Caco-2 (cell line): ENCODE measurements around the gene SPOCK1. TPM values are rescaled to one million over a fixed set of nuclear protein-coding genes. Genes with fewer than 3 reads are reported as not detected.

Source experiments
- BruUV-seq: library from RNA; stranded (reverse); fragments of 400-500 nt; replicated peaks from 2 replicates; lab custom pipeline; 2021; lab: Mats Ljungman, UMichigan
- CTCF ChIA-PET: fragments of 300-600 bp; sonication (Branson Sonifier 250); formaldehyde crosslinking; loops from one replicate; lab custom pipeline; 2022; ENCODE audit warnings: antibody characterized with exemption; lab: Charles Lee
- POLR2A ChIA-PET: fragments of 300-600 bp; sonication (Branson Sonifier 250); formaldehyde crosslinking; loops from one replicate; lab custom pipeline; 2022; ENCODE audit warnings: antibody characterized with exemption; lab: Charles Lee
- DNase-seq, 2 experiments: peaks; one replicate each; pipeline versions ENCODE4 v3.0.0 to v3.0.0-alpha.2; 2020 to 2022
- H3K27me3 ChIP-seq: replicated peaks from 2 replicates; pipeline ENCODE4 v1.6.0; 2011; ENCODE audit warnings: low read length; ENCODE audit not compliant: control insufficient read depth, insufficient read depth
- H3K36me3 ChIP-seq: 2 replicates; pipeline ENCODE4 v1.5.1; 2011; ENCODE audit warnings: low read length; ENCODE audit not compliant: control insufficient read depth, insufficient read depth
- H3K4me1 ChIP-seq: fragments of 250-450 bp; sonication (Bioruptor Pico); 2 replicates; pipeline ENCODE4 v1.5.1; 2020; ENCODE audit warnings: mild to moderate bottlenecking
- H3K4me3 ChIP-seq: 2 replicates; pipeline ENCODE4 v1.5.1; 2011; ENCODE audit warnings: low read depth, mild to moderate bottlenecking, control low read depth, low read length
- H3K9me3 ChIP-seq: fragments of 250-450 bp; sonication (Bioruptor Pico); 2 replicates; pipeline ENCODE4 v1.5.1; 2020; ENCODE audit warnings: mild to moderate bottlenecking, moderate library complexity
- H3K27ac Mint-ChIP-seq: one replicate; pipeline ENCODE4 v1.8.0; 2022; ENCODE audit warnings: mixed read lengths; ENCODE audit not compliant: unreplicated experiment
- H3K27me3 Mint-ChIP-seq: one replicate; pipeline ENCODE4 v1.8.0; 2022; ENCODE audit warnings: mixed read lengths; ENCODE audit not compliant: insufficient read depth, unreplicated experiment
- H3K36me3 Mint-ChIP-seq: one replicate; pipeline ENCODE4 v1.8.0; 2022; ENCODE audit warnings: mild to moderate bottlenecking, mixed read lengths; ENCODE audit not compliant: insufficient read depth, unreplicated experiment
- H3K4me1 Mint-ChIP-seq: one replicate; pipeline ENCODE4 v1.8.0; 2022; ENCODE audit warnings: low read depth, mixed read lengths; ENCODE audit not compliant: unreplicated experiment
- H3K4me3 Mint-ChIP-seq: one replicate; pipeline ENCODE4 v1.8.0; 2022; ENCODE audit warnings: mild to moderate bottlenecking, moderate library complexity, mixed read lengths; ENCODE audit not compliant: unreplicated experiment
- H3K9me3 Mint-ChIP-seq: one replicate; pipeline ENCODE4 v1.8.0; 2022; ENCODE audit warnings: mixed read lengths; ENCODE audit not compliant: unreplicated experiment
- CTCF ChIP-seq, 2 experiments: fragments of 200-600 bp in 1 of 2; IDR thresholded peaks; 1 replicate in 1 of 2; 2 replicates in 1 of 2; pipeline versions ENCODE4 v1.5.1 to v1.8.0; 2011 to 2022; ENCODE audit warnings: antibody characterized with exemption in 1 of 2, control low read depth in 1 of 2, inconsistent platforms in 1 of 2, low read depth in 1 of 2, low read length in 1 of 2, mild to moderate bottlenecking in 1 of 2, moderate library complexity in 1 of 2; ENCODE audit not compliant: insufficient read depth in 1 of 2, severe bottlenecking in 1 of 2, unreplicated experiment in 1 of 2
- intact Hi-C: fragments of 100-400 bp; cut with micrococcal nuclease; formaldehyde crosslinking; loops from one replicate; pipeline ENCODE4 v1.10.0; 2022; ENCODE audit not compliant: unreplicated experiment
- total RNA-seq: library from RNA; stranded (reverse); gene quantifications from 2 replicates; pipeline ENCODE4 v1.2.3, GENCODE V29; 2022

Gene SPOCK1
- total RNA-seq, 1 experiment from 2014 or later: not detected

DNA sequence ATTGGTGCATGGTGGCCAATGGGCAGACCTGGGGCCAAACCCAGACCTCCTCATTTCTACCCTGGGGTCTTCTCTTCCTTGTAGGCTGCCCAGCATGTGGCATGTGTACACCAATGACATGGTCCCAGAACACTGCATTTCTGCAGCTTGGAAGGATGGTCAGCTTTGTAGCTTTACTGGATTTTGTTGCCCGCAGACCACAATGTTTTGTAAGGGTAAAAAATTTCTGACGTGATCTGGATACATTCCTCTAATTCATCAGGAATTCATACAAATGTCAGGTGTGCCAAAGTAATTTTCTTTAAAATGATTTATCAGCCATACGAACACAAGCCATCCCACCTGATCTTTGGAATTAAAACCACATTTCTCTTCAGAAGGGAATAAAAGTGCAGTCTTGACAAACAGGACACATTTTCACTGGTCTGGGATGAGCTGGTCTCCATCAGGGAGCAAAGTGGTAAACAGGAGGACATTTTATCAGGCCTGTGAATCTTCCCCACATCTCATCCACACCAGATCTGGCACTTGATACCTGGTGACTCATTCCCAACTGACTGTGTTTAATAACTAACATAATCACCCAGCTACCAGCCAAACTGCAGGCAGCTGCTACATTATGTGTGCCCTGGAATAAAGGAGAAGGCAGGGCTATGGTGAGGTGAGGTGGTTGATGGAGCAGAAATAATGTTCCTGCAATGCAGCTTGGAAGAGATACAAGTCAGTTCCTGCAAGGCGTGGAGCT, 103.9 kb downstream of the SPOCK1 start:
- no peak for TF ChIP-seq CTCF (IDR thresholded peaks at IDR 0.05; ENCODE audit: insufficient read depth in 1 of 2, low read depth in 1 of 2, low read length in 1 of 2, severe bottlenecking in 1 of 2, unreplicated experiment in 1 of 2)

GRCh38 chr5:137394380-137394779, 104.7 kb downstream of the SPOCK1 start:
- no peaks in the 10 kb centered on the region for H3K9me3 Mint-ChIP-seq
- Histone ChIP-seq H3K36me3 (no peaks in the 10 kb centered on the region), H3K4me3 (no peak overlapping the region), H3K4me1 (no peaks in the 10 kb centered on the region), H3K27me3 (no peaks in the 10 kb centered on the region), H3K9me3 (no peaks in the 10 kb centered on the region)
- no peak for TF ChIP-seq CTCF (IDR thresholded peaks at IDR 0.05; ENCODE audit: insufficient read depth in 1 of 2, low read depth in 1 of 2, low read length in 1 of 2, severe bottlenecking in 1 of 2, unreplicated experiment in 1 of 2)
- ChIA-PET CTCF (no interaction called here), POLR2A (no interaction called here)
- no peak overlapping the region for H3K27ac Mint-ChIP-seq
- no peaks in the 10 kb centered on the region for H3K4me1 Mint-ChIP-seq
- intact Hi-C loops: no loop called here
- BruUV-seq: no TSS peak
- H3K27me3 Mint-ChIP-seq: peaks cover 5% of the 10 kb centered on the region
- H3K4me3 Mint-ChIP-seq: no peak overlapping the region
- no peak for DNase-seq
- no peaks in the 10 kb centered on the region for H3K36me3 Mint-ChIP-seq

More for the DNA sequence above, 103.9 kb downstream of the SPOCK1 start:
- H3K4me1 ChIP-seq: no peaks in the 10 kb centered on the region
- Mint-ChIP-seq H3K27ac (no peak overlapping the region), H3K9me3 (no peaks in the 10 kb centered on the region), H3K4me1 (no peaks in the 10 kb centered on the region), H3K4me3 (no peak overlapping the region), H3K36me3 (no peaks in the 10 kb centered on the region), H3K27me3 (peaks cover 5% of the 10 kb centered on the region)
- intact Hi-C loops: no loop called here
- CTCF ChIA-PET: no interaction called here
- no peaks in the 10 kb centered on the region for H3K36me3 ChIP-seq
- no peaks in the 10 kb centered on the region for H3K27me3 ChIP-seq
- H3K4me3 ChIP-seq: no peak overlapping the region
- DNase-seq: no peak
- no peaks in the 10 kb centered on the region for H3K9me3 ChIP-seq
- POLR2A ChIA-PET: no interaction called here
- BruUV-seq: no TSS peak

DNA sequence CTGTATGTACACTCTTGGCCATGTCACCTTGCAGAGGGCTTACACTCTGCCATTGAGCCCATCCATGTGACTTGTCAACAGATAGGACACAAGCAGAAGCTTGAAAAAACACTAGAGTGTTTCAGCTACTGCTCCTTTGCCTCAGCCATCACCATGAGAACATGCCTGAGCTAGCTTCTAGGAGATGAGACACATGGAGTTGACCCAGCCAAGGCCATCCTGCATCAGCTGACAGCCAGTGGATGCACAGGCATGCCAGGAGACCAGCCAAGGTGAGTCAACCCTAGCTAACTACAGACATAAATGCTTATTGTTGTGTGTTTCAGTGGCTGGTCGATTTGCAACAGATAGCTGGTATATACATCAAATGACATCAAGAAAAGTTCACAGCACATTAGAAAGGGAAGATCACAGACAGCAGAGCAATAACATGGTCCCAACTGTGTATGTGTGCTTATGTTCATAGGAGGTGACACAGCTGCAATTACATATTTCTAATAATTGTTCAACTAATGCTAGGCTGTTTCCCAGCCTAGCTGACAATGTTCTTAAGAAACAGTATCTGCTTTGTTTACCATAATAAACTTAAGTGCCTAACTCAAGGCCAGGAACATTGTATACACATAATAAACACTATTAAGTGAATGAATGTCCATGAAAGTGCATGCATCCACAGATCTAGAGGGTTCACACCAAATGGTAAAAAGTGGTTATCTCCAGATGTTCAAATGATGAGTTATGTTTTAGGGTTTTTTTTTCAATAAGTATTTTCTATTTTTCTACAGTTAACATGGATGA, 105.7 kb downstream of the SPOCK1 start:
- ChIA-PET CTCF (no interaction called here), POLR2A (no interaction called here)
- H3K27ac Mint-ChIP-seq: no peak overlapping the region
- H3K9me3 Mint-ChIP-seq: no peaks in the 10 kb centered on the region
- no peak for DNase-seq
- H3K4me1 ChIP-seq: no peaks in the 10 kb centered on the region
- H3K36me3 ChIP-seq: no peaks in the 10 kb centered on the region
- no peak overlapping the region for H3K4me3 Mint-ChIP-seq
- no peak overlapping the region for H3K4me3 ChIP-seq
- TF ChIP-seq CTCF (IDR thresholded peaks at IDR 0.05; ENCODE audit: insufficient read depth in 1 of 2, low read depth in 1 of 2, low read length in 1 of 2, severe bottlenecking in 1 of 2, unreplicated experiment in 1 of 2): no peak
- no TSS peak for BruUV-seq
- intact Hi-C loops: no loop called here
- H3K27me3 Mint-ChIP-seq: peaks cover 5% of the 10 kb centered on the region
- no peaks in the 10 kb centered on the region for H3K4me1 Mint-ChIP-seq
- no peaks in the 10 kb centered on the region for H3K36me3 Mint-ChIP-seq
- H3K9me3 ChIP-seq: no peaks in the 10 kb centered on the region
- no peaks in the 10 kb centered on the region for H3K27me3 ChIP-seq
